Fibroblast of pulmonary artery (primary cell): ENCODE data around the gene IFI27L2.

Source experiments
- DNase-seq: peaks from one replicate; pipeline ENCODE4 v3.0.0-alpha.2; 2010; ENCODE audit warnings: low read depth
- H3K4me3 ChIP-seq: replicated peaks from 2 replicates; pipeline ENCODE4 v1.5.1; 2011; ENCODE audit warnings: low read depth, mild to moderate bottlenecking, control low read depth, low read length, moderate library complexity
- TF ChIP-seq, protein P1 (sequence below): IDR thresholded peaks from 2 replicates; pipeline ENCODE4 v1.5.1; 2011; ENCODE audit warnings: mild to moderate bottlenecking, control low read depth, low read length, inconsistent platforms; ENCODE audit errors: missing control alignments

IFI27L2 gene

DNA sequence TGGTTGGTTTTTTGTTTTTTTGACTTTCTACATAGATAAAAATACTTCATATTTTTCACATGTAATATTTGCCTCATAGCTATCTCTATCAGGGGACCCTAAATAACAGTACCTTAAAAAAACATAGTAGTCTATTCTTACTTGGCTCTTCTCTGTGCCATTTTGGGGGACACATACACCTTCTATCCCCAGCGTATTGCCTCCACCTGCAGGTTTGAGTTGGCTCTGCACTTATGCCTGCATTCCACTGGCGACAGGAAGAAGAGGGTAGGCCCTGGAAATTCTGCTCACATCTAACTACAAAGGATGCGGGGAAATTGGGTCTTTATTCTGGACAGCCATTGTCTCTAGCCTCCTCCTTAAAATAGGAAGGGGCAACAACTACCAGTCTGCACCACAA is 13.8 kb upstream of the IFI27L2 start:
- no peak overlapping the region for H3K4me3 ChIP-seq
- DNase-seq = no peak
- TF ChIP-seq, protein P1, sequence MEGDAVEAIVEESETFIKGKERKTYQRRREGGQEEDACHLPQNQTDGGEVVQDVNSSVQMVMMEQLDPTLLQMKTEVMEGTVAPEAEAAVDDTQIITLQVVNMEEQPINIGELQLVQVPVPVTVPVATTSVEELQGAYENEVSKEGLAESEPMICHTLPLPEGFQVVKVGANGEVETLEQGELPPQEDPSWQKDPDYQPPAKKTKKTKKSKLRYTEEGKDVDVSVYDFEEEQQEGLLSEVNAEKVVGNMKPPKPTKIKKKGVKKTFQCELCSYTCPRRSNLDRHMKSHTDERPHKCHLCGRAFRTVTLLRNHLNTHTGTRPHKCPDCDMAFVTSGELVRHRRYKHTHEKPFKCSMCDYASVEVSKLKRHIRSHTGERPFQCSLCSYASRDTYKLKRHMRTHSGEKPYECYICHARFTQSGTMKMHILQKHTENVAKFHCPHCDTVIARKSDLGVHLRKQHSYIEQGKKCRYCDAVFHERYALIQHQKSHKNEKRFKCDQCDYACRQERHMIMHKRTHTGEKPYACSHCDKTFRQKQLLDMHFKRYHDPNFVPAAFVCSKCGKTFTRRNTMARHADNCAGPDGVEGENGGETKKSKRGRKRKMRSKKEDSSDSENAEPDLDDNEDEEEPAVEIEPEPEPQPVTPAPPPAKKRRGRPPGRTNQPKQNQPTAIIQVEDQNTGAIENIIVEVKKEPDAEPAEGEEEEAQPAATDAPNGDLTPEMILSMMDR = peak; percentile 37

DNA sequence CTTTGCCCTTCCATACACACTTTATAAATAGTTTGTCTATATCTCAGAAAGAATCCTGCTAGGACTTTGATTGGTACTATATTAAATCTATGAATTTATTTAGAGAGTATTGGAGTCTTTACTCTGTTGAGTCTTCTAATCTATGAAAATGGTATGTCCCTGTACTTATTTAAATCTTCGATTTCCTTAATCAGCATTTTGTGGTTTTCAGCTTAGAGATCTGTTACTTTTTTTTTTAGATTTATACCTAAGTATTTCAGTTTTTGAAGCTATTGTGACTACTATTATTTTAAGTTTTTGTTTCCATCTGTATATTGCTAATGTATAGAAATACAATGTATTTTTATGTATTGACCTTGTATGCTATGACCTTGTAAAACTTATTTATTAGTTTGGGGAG is 13.4 kb upstream of the IFI27L2 start:
- DNase-seq = no peak
- no peak overlapping the region for H3K4me3 ChIP-seq
- TF ChIP-seq, protein P1 = no peak

- TF ChIP-seq, protein P1 = no peak
- H3K4me3 ChIP-seq = no peak overlapping the region
- DNase-seq = no peak
Measured at GRCh38 chr14:94142247-94142646, 12.8 kb upstream of the IFI27L2 start.

- TF ChIP-seq, protein P1 = no peak
- no peak overlapping the region for H3K4me3 ChIP-seq
- DNase-seq = no peak
Measured at GRCh38 chr14:94139421-94139820, 10.0 kb upstream of the IFI27L2 start.

GRCh38 chr14:94139006-94139405 is 9.6 kb upstream of the IFI27L2 start:
- no peak for DNase-seq
- H3K4me3 ChIP-seq = no peak overlapping the region
- TF ChIP-seq, protein P1 = no peak

DNA sequence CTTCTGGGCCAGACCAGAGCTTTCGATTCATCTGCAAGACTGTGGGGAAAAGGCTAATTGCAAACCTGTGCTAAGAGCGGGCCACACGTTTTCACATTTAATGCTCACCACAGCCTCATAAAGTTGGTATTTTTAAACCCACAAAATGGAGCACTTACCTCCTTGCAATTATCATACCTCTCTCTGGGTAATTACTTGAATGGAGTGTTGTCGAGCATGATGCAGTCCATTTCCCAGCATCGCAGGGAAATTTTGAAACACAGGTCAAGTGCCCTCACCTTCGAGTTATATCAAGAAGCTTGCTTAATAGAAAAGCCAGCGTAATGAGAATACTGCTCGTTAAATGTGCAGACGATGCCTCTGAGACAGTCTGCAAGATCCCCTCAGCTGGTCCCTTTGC is 8.8 kb upstream of the IFI27L2 start:
- DNase-seq = no peak
- TF ChIP-seq, protein P1 = no peak
- no peak overlapping the region for H3K4me3 ChIP-seq

GRCh38 chr14:94136575-94137331 is 7.3 kb upstream of the IFI27L2 start:
- TF ChIP-seq, protein P1 = peak; percentile 99
- no peak overlapping the region for H3K4me3 ChIP-seq
- DNase-seq = peak; percentile 88
